RWPE2 (cell line): ENCODE measurements around the gene DLK1.

Source experiments
- ATAC-seq: fragments of 200-7000 bp; cut with Tn5 transposase; 3 replicates; pipeline ENCODE4 v1.9.1; 2021; ENCODE audit warnings: low read depth
- DNase-seq: peaks from one replicate; pipeline ENCODE4 v3.0.0-alpha.2; 2020; ENCODE audit warnings: low spot score
- H3K27ac ChIP-seq: fragments of 450-650 bp; 2 replicates; pipeline ENCODE4 v1.5.1; 2017; ENCODE audit warnings: mild to moderate bottlenecking; ENCODE audit not compliant: poor library complexity, severe bottlenecking
- H3K27me3 ChIP-seq: fragments of 250-450 bp; sonication (Bioruptor Pico); 2 replicates; pipeline ENCODE4 v1.5.1; 2021; ENCODE audit warnings: mild to moderate bottlenecking, moderate library complexity; ENCODE audit not compliant: insufficient read depth, poor library complexity, severe bottlenecking
- H3K36me3 ChIP-seq: fragments of 250-450 bp; sonication (Bioruptor Pico); 2 replicates; pipeline ENCODE4 v1.5.1; 2020; ENCODE audit warnings: low read depth, mild to moderate bottlenecking, moderate library complexity
- H3K4me1 ChIP-seq: fragments of 250-450 bp; sonication (Bioruptor Pico); 2 replicates; pipeline ENCODE4 v1.5.1; 2021; ENCODE audit warnings: mild to moderate bottlenecking, moderate library complexity; ENCODE audit not compliant: insufficient read depth, poor library complexity, severe bottlenecking
- H3K4me3 ChIP-seq: fragments of 250-450 bp; sonication (Bioruptor Pico); 2 replicates; pipeline ENCODE4 v1.5.1; 2021; ENCODE audit warnings: mild to moderate bottlenecking, moderate library complexity; ENCODE audit not compliant: severe bottlenecking
- H3K9me3 ChIP-seq: fragments of 250-450 bp; sonication (Bioruptor Pico); 2 replicates; pipeline ENCODE4 v1.5.1; 2021; ENCODE audit warnings: mild to moderate bottlenecking, moderate library complexity; ENCODE audit not compliant: severe bottlenecking
- CTCF ChIP-seq: fragments of 450-650 bp; IDR thresholded peaks from one replicate; pipeline ENCODE4 v1.5.1; 2017; ENCODE audit warnings: mild to moderate bottlenecking, moderate library complexity; ENCODE audit not compliant: poor library complexity, severe bottlenecking

The DLK1 gene

GRCh38 chr14:100692859-100693558 lies 33.7 kb upstream of the DLK1 start:
- Histone ChIP-seq H3K4me1 (peaks cover 34% of the 10 kb centered on the region), H3K9me3 (no peaks in the 10 kb centered on the region), H3K27ac (peak overlapping the region; percentile 94), H3K4me3 (peak overlapping the region; percentile 9), H3K27me3 (no peaks in the 10 kb centered on the region), H3K36me3 (no peaks in the 10 kb centered on the region)
- no peak for TF ChIP-seq CTCF
- ATAC-seq (peak; percentile 93), DNase-seq (peak; percentile 99)

GRCh38 chr14:100693877-100694578 lies 32.7 kb upstream of the DLK1 start:
- Histone ChIP-seq H3K27ac (peak overlapping the region; percentile 94), H3K4me1 (peaks cover 30% of the 10 kb centered on the region), H3K9me3 (no peaks in the 10 kb centered on the region), H3K36me3 (no peaks in the 10 kb centered on the region), H3K4me3 (no peak overlapping the region), H3K27me3 (no peaks in the 10 kb centered on the region)
- ATAC-seq (no peak), DNase-seq (no peak)
- no peak for TF ChIP-seq CTCF

- DNase-seq (no peak), ATAC-seq (no peak)
- Histone ChIP-seq H3K4me1 (peaks cover 27% of the 10 kb centered on the region), H3K36me3 (no peaks in the 10 kb centered on the region), H3K9me3 (no peaks in the 10 kb centered on the region), H3K27ac (peak overlapping the region; percentile 94), H3K27me3 (no peaks in the 10 kb centered on the region), H3K4me3 (no peak overlapping the region)
- TF ChIP-seq CTCF: no peak
Measured at GRCh38 chr14:100694579-100695422, 31.9 kb upstream of the DLK1 start.

GRCh38 chr14:100695423-100695738 lies 31.3 kb upstream of the DLK1 start:
- H3K27me3 ChIP-seq: no peaks in the 10 kb centered on the region
- no peak overlapping the region for H3K4me3 ChIP-seq
- DNase-seq (no peak), ATAC-seq (no peak)
- H3K9me3 ChIP-seq: no peaks in the 10 kb centered on the region
- H3K27ac ChIP-seq: no peak overlapping the region
- no peak for TF ChIP-seq CTCF
- no peaks in the 10 kb centered on the region for H3K36me3 ChIP-seq
- H3K4me1 ChIP-seq: peaks cover 27% of the 10 kb centered on the region
